CD4-positive, alpha-beta memory T cell (primary cell): ENCODE data around the gene CEACAM4. TPM values are rescaled to one million over a fixed set of nuclear protein-coding genes. Genes with fewer than 3 reads are reported as not detected.
"Not testable (repeated sequence)": the region's sequence is repeated elsewhere in the genome, so short reads cannot be mapped to it uniquely, and the experiment has no call there.

Experiments used
- CTCF ChIA-PET: fragments of 350-600 bp; sonication (Branson Sonifier 250); formaldehyde crosslinking; loops from one replicate; lab custom pipeline; 2021; ENCODE audit warnings: inconsistent platforms; ENCODE audit not compliant: partially characterized antibody; lab: Charles Lee
- POLR2A ChIA-PET: fragments of 350-600 bp; sonication (Branson Sonifier 250); formaldehyde crosslinking; loops from one replicate; lab custom pipeline; 2021; ENCODE audit not compliant: partially characterized antibody; lab: Charles Lee
- DNase-seq, 5 donors: peaks; one replicate each; pipeline versions ENCODE4 v3.0.0 to v3.0.0-alpha.2; 2020 to 2022; ENCODE audit warnings: mixed read lengths in 1 of 5
- H3K27ac ChIP-seq: one replicate; pipeline ENCODE4 v1.7.0; 2013; ENCODE audit warnings: low read depth, low read length
- H3K27me3 ChIP-seq: 2 replicates; pipeline ENCODE4 v1.7.0; 2013; ENCODE audit warnings: mild to moderate bottlenecking, low read length, moderate library complexity; ENCODE audit not compliant: insufficient read depth
- H3K36me3 ChIP-seq: 2 replicates; pipeline ENCODE4 v1.7.0; 2013; ENCODE audit warnings: mild to moderate bottlenecking, low read length, moderate library complexity; ENCODE audit not compliant: insufficient read depth
- H3K4me1 ChIP-seq: 2 replicates; pipeline ENCODE4 v1.7.0; 2013; ENCODE audit warnings: mild to moderate bottlenecking, low read length, moderate library complexity; ENCODE audit not compliant: insufficient read depth
- H3K4me3 ChIP-seq, 2 donors: one replicate each; pipeline ENCODE4 v1.7.0; 2013; ENCODE audit warnings: low read length in 2 of 2, mild to moderate bottlenecking in 1 of 2
- H3K9me3 ChIP-seq, 2 donors: one replicate each; pipeline ENCODE4 v1.7.0; 2013; ENCODE audit warnings: low read length in 2 of 2, control low read depth in 1 of 2; ENCODE audit not compliant: control insufficient read depth in 1 of 2
- H3K27ac Mint-ChIP-seq, 7 donors: one replicate each; pipeline ENCODE4 v1.8.0; 2020 to 2021; ENCODE audit warnings: mixed read lengths in 7 of 7, mild to moderate bottlenecking in 6 of 7, inconsistent platforms in 3 of 7, moderate library complexity in 3 of 7
- H3K27me3 Mint-ChIP-seq, 2 donors: one replicate each; pipeline ENCODE4 v1.8.0; 2020 to 2021; ENCODE audit warnings: mixed read lengths in 2 of 2
- H3K36me3 Mint-ChIP-seq, 2 donors: one replicate each; pipeline ENCODE4 v1.8.0; 2020 to 2021; ENCODE audit warnings: mixed read lengths in 2 of 2, inconsistent platforms in 1 of 2, mild to moderate bottlenecking in 1 of 2
- H3K4me1 Mint-ChIP-seq, 4 donors: one replicate each; pipeline ENCODE4 v1.8.0; 2020 to 2021; ENCODE audit warnings: mixed read lengths in 4 of 4, mild to moderate bottlenecking in 1 of 4
- H3K4me3 Mint-ChIP-seq, 8 donors: one replicate each; pipeline ENCODE4 v1.8.0; 2020 to 2021; ENCODE audit warnings: mixed read lengths in 8 of 8, mild to moderate bottlenecking in 7 of 8, moderate library complexity in 6 of 8, inconsistent platforms in 3 of 8
- H3K9me3 Mint-ChIP-seq, 8 donors: one replicate each; pipeline ENCODE4 v1.8.0; 2020 to 2021; ENCODE audit warnings: mixed read lengths in 8 of 8, mild to moderate bottlenecking in 5 of 8, inconsistent platforms in 3 of 8, moderate library complexity in 1 of 8
- intact Hi-C: fragments of 100-400 bp; cut with micrococcal nuclease; formaldehyde crosslinking; loops from one replicate; pipeline ENCODE4 v1.15.1; 2023
- polyA plus RNA-seq, 2 donors: library from polyadenylated mRNA; unstranded; fragments of 300-500 nt; fragmentation: Illumina TruSeq; gene quantifications; one replicate each; pipeline ENCODE4 v1.2.3, GENCODE V29; 2021
- total RNA-seq, 2 experiments: library from RNA; stranded (reverse); gene quantifications; one replicate each; pipeline ENCODE4 v1.2.3, GENCODE V29; 2021

The CEACAM4 gene
- total RNA-seq (under 1 TPM; 0.28 to 0.64 TPM), polyA plus RNA-seq (not detected)

DNA sequence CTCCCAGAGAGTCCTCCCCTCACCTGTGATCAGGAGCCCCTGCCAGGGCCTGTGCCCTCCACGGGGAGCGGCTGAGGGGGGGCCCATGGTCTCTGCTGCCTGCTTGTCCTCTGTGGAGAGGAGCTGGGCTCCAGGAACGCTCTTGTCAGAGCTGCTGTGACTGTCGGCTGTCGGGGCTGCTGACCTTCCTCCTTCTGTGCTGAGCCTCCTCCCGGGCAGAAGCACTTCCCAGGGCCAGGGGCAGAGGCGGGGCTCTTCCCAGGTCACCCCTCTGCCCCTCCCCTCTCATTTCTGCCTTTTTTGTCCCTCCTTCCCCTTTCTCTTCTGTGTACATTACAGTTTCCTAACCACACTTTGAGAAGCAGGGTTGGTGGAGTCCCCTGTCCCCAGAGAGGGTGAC lies at the start of gene CEACAM4:
CEACAM4 (minus strand) TSS at position 198 of the 400 bp plus-strand sequence; CDS start at position 87, 111 bp downstream.
- H3K4me3 ChIP-seq = no peak within 1 kb of the TSS
- H3K36me3 ChIP-seq = no peaks in the 10 kb centered on the region
- Mint-ChIP-seq H3K9me3 (peaks cover 2 to 20% (median 17%) of the 10 kb centered on the region in 8 donors), H3K27me3 (peaks cover 17 to 31% of the 10 kb centered on the region in 2 donors), H3K4me3 (no peak within 1 kb of the TSS), H3K36me3 (peaks cover 0 to 5% of the 10 kb centered on the region in 2 donors), H3K4me1 (no peaks in the 10 kb centered on the region), H3K27ac (no peak within 1 kb of the TSS)
- ChIA-PET POLR2A (no interaction called here), CTCF (no interaction called here)
- H3K4me1 ChIP-seq = no peaks in the 10 kb centered on the region
- no peak for DNase-seq
- H3K27ac ChIP-seq = no peak within 1 kb of the TSS
- intact Hi-C loops = no loop called here
- H3K27me3 ChIP-seq = no peaks in the 10 kb centered on the region
- H3K9me3 ChIP-seq = no peaks in the 10 kb centered on the region

DNA sequence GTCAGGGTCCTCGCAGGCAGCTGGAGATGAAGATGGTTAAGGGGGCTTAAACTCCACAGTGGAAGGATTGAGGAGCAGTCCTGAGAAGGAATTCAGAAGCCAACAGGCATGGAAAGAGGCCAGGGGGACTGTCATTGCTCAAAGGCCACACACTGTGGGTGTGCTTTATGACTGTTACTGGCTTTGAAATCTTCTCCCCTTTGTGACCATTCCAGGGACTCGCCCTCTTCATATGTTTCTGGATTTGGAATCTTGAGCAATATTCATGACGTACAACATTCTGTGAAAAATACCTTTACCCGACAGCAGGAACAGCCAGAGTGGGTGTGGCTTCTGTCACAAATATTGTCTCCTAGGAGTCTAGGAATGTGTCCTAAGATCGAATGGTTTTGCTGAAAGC lies 44.6 kb upstream of the CEACAM4 start:
- CTCF ChIA-PET = no interaction called here
- DNase-seq = no peak
- H3K27me3 ChIP-seq = peaks cover 15% of the 10 kb centered on the region

DNA sequence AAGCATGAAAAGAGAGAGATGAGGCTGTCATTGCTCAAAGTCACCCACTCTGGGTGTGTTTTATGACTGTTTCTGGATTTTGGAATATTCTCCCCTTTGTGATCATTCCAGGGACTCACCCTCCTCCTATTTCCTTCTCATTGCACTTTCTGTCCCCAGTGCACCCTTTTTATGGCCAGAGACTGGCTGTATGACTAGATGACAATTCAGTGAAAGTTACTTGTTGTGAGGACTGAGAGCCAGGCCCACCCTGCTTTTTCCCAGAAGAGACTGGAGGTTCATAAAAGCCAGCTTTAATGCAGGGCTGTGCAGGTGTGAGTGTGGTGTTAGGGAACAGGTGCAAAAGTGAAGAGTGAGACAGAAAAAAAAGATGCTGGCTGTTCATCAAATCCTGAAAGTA lies 43.9 kb upstream of the CEACAM4 start:
- Histone ChIP-seq H3K27me3 (peaks cover 15% of the 10 kb centered on the region), H3K4me1 (no peaks in the 10 kb centered on the region), H3K36me3 (no peaks in the 10 kb centered on the region), H3K9me3 (peaks cover 0 to 6% of the 10 kb centered on the region in 2 donors), H3K27ac (no peak overlapping the region), H3K4me3 (no peak overlapping the region)
- intact Hi-C loops = no loop called here
- Mint-ChIP-seq H3K4me1 (no peaks in the 10 kb centered on the region), H3K27me3 (peaks cover 41 to 46% of the 10 kb centered on the region in 2 donors), H3K9me3 (peaks cover 0 to 28% (median 15%) of the 10 kb centered on the region in 8 donors), H3K36me3 (peaks cover 0 to 3% of the 10 kb centered on the region in 2 donors), H3K4me3 (no peak overlapping the region), H3K27ac (no peak overlapping the region)
- no peak for DNase-seq
- CTCF ChIA-PET = no interaction called here
- POLR2A ChIA-PET = no interaction called here

More for the DNA sequence above, 44.6 kb upstream of the CEACAM4 start:
- Histone ChIP-seq H3K9me3 (no peaks in the 10 kb centered on the region), H3K4me1 (no peaks in the 10 kb centered on the region), H3K36me3 (no peaks in the 10 kb centered on the region), H3K27ac (no peak overlapping the region), H3K4me3 (no peak overlapping the region)
- H3K27me3 Mint-ChIP-seq = peaks cover 41 to 47% of the 10 kb centered on the region in 2 donors
- H3K9me3 Mint-ChIP-seq = peaks cover 0 to 22% (median 9%) of the 10 kb centered on the region in 8 donors
- intact Hi-C loops = no loop called here
- H3K4me1 Mint-ChIP-seq = no peaks in the 10 kb centered on the region
- H3K4me3 Mint-ChIP-seq = no peak overlapping the region
- H3K36me3 Mint-ChIP-seq = peaks cover 0 to 3% of the 10 kb centered on the region in 2 donors
- POLR2A ChIA-PET = no interaction called here
- no peak overlapping the region for H3K27ac Mint-ChIP-seq

DNA sequence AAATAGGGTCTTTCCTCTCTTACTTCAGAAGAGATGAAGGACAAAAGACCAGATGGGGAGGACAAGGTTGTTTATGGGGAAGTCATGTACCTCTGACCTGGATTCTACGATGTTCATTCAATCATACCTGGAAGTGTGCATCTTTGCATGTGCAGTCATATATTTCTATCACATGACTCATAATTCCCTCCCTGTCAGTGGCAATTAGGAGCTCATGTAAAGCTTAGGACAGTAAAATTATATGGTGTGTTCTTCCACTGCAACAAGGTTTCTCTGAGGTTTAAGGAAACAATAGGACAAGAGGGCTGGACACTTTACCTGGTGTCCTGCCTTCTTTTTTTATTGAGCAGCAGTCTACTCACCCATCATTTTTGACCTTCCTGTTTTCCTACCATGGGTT lies 41.4 kb upstream of the CEACAM4 start:
- Histone ChIP-seq H3K27ac (no peak overlapping the region), H3K9me3 (peaks cover 0 to 6% of the 10 kb centered on the region in 2 donors), H3K27me3 (peaks cover 5% of the 10 kb centered on the region), H3K36me3 (no peaks in the 10 kb centered on the region), H3K4me3 (no peak overlapping the region), H3K4me1 (no peaks in the 10 kb centered on the region)
- peaks cover 2 to 3% of the 10 kb centered on the region in 2 donors for H3K36me3 Mint-ChIP-seq
- H3K9me3 Mint-ChIP-seq = peaks cover 0 to 52% (median 34%) of the 10 kb centered on the region in 8 donors
- no peak overlapping the region for H3K4me3 Mint-ChIP-seq
- no peaks in the 10 kb centered on the region for H3K4me1 Mint-ChIP-seq
- no peak for DNase-seq
- intact Hi-C loops = no loop called here
- H3K27me3 Mint-ChIP-seq = peaks cover 34 to 40% of the 10 kb centered on the region in 2 donors
- H3K27ac Mint-ChIP-seq = no peak overlapping the region
- POLR2A ChIA-PET = no interaction called here
- CTCF ChIA-PET = no interaction called here

DNA sequence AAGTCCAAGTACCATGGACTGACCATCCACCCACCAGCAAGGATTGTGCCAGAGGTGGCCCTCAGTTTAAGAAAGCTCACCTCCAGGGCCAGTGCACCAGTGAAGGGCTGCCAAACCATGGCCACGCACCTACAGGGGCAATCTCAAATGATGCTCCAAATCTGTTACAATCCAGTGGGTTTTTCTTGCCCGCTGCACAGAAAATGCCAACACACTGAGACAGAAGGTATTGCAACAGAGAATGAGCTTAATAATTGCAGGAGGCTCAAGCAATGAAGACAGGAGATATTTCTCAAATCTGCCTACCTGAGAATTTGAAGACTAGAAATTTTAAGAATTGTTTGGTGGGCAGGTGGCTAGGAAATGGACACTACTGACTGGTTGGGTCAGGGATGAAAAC lies 39.2 kb upstream of the CEACAM4 start:
- no peaks in the 10 kb centered on the region for H3K4me1 Mint-ChIP-seq
- H3K27me3 Mint-ChIP-seq = peaks cover 21 to 27% of the 10 kb centered on the region in 2 donors
- no peak overlapping the region for H3K27ac Mint-ChIP-seq
- H3K36me3 Mint-ChIP-seq = peaks cover 3 to 4% of the 10 kb centered on the region in 2 donors
- no peaks in the 10 kb centered on the region for H3K36me3 ChIP-seq
- no peak overlapping the region for H3K27ac ChIP-seq
- no peaks in the 10 kb centered on the region for H3K4me1 ChIP-seq
- H3K9me3 Mint-ChIP-seq = peaks cover 0 to 61% (median 40%) of the 10 kb centered on the region in 8 donors
- peaks cover 0 to 6% of the 10 kb centered on the region in 2 donors for H3K9me3 ChIP-seq
- ChIA-PET CTCF (no interaction called here), POLR2A (no interaction called here)
- DNase-seq = no peak
- intact Hi-C loops = no loop called here
- no peak overlapping the region for H3K4me3 Mint-ChIP-seq
- no peak overlapping the region for H3K4me3 ChIP-seq
- no peaks in the 10 kb centered on the region for H3K27me3 ChIP-seq

DNA sequence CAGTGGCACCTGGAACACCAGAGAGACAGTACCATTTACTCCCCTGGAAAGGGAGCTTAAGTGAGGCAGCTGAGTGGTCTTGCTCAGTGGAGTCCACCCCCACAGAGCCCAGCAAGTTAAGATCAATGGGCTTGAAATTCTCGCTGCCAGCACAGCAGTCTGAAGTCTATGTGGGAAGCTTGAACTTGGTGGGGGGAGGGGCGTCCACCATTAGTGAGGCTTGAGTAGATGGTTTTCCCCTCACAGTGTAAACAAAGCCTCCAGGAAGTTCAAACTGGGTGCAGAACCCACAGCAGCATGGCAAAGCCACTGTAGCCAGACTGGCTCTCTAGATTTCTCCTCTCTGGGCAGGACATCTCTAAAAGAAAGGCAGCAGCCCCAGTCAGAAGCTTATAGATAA lies 30.3 kb upstream of the CEACAM4 start:
- H3K27ac ChIP-seq = peak overlapping the region; percentile 44

DNA sequence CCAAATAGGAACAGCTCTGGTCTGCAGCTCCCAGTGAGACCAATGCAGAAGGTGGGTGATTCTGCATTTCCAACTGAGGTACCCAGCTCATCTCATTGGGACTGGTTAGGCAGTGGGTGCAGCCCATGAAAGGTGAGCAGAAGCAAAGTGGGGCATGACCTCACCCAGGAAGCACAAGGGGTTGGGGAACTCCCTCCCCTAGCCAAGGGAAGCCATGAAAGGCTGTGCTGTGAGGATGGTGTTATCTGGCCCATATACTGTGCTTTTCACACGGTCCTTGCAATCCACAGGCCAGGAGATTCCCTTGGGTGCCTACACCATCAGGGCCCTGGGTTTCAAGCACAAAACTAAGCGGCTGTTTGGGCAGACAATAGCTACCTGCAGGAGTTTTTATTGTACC lies 29.9 kb upstream of the CEACAM4 start:
- ChIA-PET POLR2A (interaction anchor here (1.1 kb wide), 1 partner anchor 15 kb away, joined by 3 read pairs; no protein-coding TSS in a partner anchor), CTCF (interaction anchor here (1.3 to 2.0 kb wide), 2 partner anchors 10 to 14 kb away, joined by 8 to 11 read pairs; no protein-coding TSS in a partner anchor)
- H3K4me3 Mint-ChIP-seq = peak overlapping the region in 7 of 8 donors; percentile 53 to 76 (median 64)
- peak overlapping the region; percentile 8 to 93 (median 90) for H3K27ac Mint-ChIP-seq
- intact Hi-C loops, H3K36me3 ChIP-seq, H3K9me3 ChIP-seq, H3K4me3 ChIP-seq, H3K27me3 ChIP-seq: not testable (repeated sequence)
- peaks cover 2 to 45% (median 32%) of the 10 kb centered on the region in 8 donors for H3K9me3 Mint-ChIP-seq
- peak; percentile 39 to 71 (median 48) for DNase-seq
- Histone ChIP-seq H3K4me1 (peaks cover 18% of the 10 kb centered on the region), H3K27ac (peak overlapping the region; percentile 44)
- H3K4me1 Mint-ChIP-seq = peaks cover 10 to 36% (median 22%) of the 10 kb centered on the region in 4 donors
- peaks cover 31 to 48% of the 10 kb centered on the region in 2 donors for H3K27me3 Mint-ChIP-seq
- H3K36me3 Mint-ChIP-seq = peaks cover 4 to 11% of the 10 kb centered on the region in 2 donors

More for the DNA sequence above, 30.3 kb upstream of the CEACAM4 start:
- H3K4me3 Mint-ChIP-seq = peak overlapping the region in 7 of 8 donors; percentile 53 to 76 (median 64)
- Histone ChIP-seq H3K4me1 (peaks cover 18% of the 10 kb centered on the region), H3K4me3 (no peak overlapping the region), H3K36me3 (no peaks in the 10 kb centered on the region), H3K27me3 (no peaks in the 10 kb centered on the region), H3K9me3 (no peaks in the 10 kb centered on the region)
- peaks cover 29 to 47% of the 10 kb centered on the region in 2 donors for H3K27me3 Mint-ChIP-seq
- DNase-seq = peak; percentile 28 to 52 (median 38)
- intact Hi-C loops = no loop called here
- H3K9me3 Mint-ChIP-seq = peaks cover 2 to 47% (median 34%) of the 10 kb centered on the region in 8 donors
- H3K27ac Mint-ChIP-seq = peak overlapping the region; percentile 8 to 93 (median 90)
- peaks cover 10 to 36% (median 22%) of the 10 kb centered on the region in 4 donors for H3K4me1 Mint-ChIP-seq
- peaks cover 4 to 12% of the 10 kb centered on the region in 2 donors for H3K36me3 Mint-ChIP-seq
- CTCF ChIA-PET = interaction anchor here (1.3 to 2.0 kb wide), 2 partner anchors 10 to 15 kb away, joined by 8 to 11 read pairs; no protein-coding TSS in a partner anchor
- POLR2A ChIA-PET = interaction anchor here (1.1 kb wide), 1 partner anchor 15 kb away, joined by 3 read pairs; no protein-coding TSS in a partner anchor
